Measurements from ENCODE around the gene SLC25A33. TPM values are rescaled to one million over a fixed set of nuclear protein-coding genes. Genes with fewer than 3 reads are reported as not detected.
"Not testable (repeated sequence)": the region's sequence is repeated elsewhere in the genome, so short reads cannot be mapped to it uniquely, and the experiment has no call there.

The SLC25A33 gene
- polyA plus RNA-seq, 1 experiment: 4.1 TPM

- POLR2A ChIA-PET: no interaction called here
- no peak overlapping the region for H3K4me3 ChIP-seq (ENCODE audit: low read depth, low read length)
- CTCF ChIA-PET: interaction anchor here (0.7 kb wide), 1 partner anchor 60 kb away, joined by 8 read pairs; no protein-coding TSS in a partner anchor
- no peak for TF ChIP-seq CTCF (IDR thresholded peaks at IDR 0.05; ENCODE audit: low read depth, low read length)
- no peak overlapping the region for H3K27ac ChIP-seq (ENCODE audit: low read depth, low read length)
- DNase-seq (ENCODE audit: low read depth, low spot score): no peak
- no peaks in the 10 kb centered on the region for H3K27me3 ChIP-seq (ENCODE audit: control insufficient read depth, insufficient read depth, low read length)
- H3K9me3 ChIP-seq (ENCODE audit: control insufficient read depth, insufficient read depth, low read length): no peaks in the 10 kb centered on the region
Observed at GRCh38 chr1:9558946-9559545, 19.8 kb downstream of the SLC25A33 start.

GRCh38 chr1:9559673-9560072, 20.4 kb downstream of the SLC25A33 start:
- Histone ChIP-seq H3K27me3 (ENCODE audit: control insufficient read depth, insufficient read depth, low read length) (no peaks in the 10 kb centered on the region), H3K4me3 (ENCODE audit: low read depth, low read length) (no peak overlapping the region), H3K9me3 (ENCODE audit: control insufficient read depth, insufficient read depth, low read length) (no peaks in the 10 kb centered on the region), H3K27ac (ENCODE audit: low read depth, low read length) (no peak overlapping the region)
- no peak for DNase-seq (ENCODE audit: low read depth, low spot score)
- POLR2A ChIA-PET: no interaction called here
- CTCF ChIA-PET: no interaction called here
- no peak for TF ChIP-seq CTCF (IDR thresholded peaks at IDR 0.05; ENCODE audit: low read depth, low read length)

- DNase-seq (ENCODE audit: low read depth, low spot score); POLR2A ChIA-PET; H3K4me3 ChIP-seq (ENCODE audit: low read depth, low read length); H3K9me3 ChIP-seq (ENCODE audit: control insufficient read depth, insufficient read depth, low read length); CTCF ChIA-PET; H3K27ac ChIP-seq (ENCODE audit: low read depth, low read length); H3K27me3 ChIP-seq (ENCODE audit: control insufficient read depth, insufficient read depth, low read length): not testable (repeated sequence)
Observed at GRCh38 chr1:9560090-9560489, 20.8 kb downstream of the SLC25A33 start.

GRCh38 chr1:9561429-9561828, 22.2 kb downstream of the SLC25A33 start:
- Histone ChIP-seq H3K27me3 (ENCODE audit: control insufficient read depth, insufficient read depth, low read length) (no peaks in the 10 kb centered on the region), H3K4me3 (ENCODE audit: low read depth, low read length) (no peak overlapping the region), H3K9me3 (ENCODE audit: control insufficient read depth, insufficient read depth, low read length) (no peaks in the 10 kb centered on the region), H3K27ac (ENCODE audit: low read depth, low read length) (no peak overlapping the region)
- ChIA-PET CTCF (interaction anchor here (0.8 to 0.9 kb wide), 2 partner anchors 12 to 294 kb away, joined by 3 to 4 read pairs; no protein-coding TSS in a partner anchor), POLR2A (interaction anchor here (1.1 kb wide), 1 partner anchor 22 kb away, joined by 8 read pairs; the partner anchor contains the start of gene SLC25A33)
- no peak for TF ChIP-seq CTCF (IDR thresholded peaks at IDR 0.05; ENCODE audit: low read depth, low read length)
- peak; percentile 64 for DNase-seq (ENCODE audit: low read depth, low spot score)

- no peak for DNase-seq (ENCODE audit: low read depth, low spot score)
- no peaks in the 10 kb centered on the region for H3K9me3 ChIP-seq (ENCODE audit: control insufficient read depth, insufficient read depth, low read length)
- no peaks in the 10 kb centered on the region for H3K27me3 ChIP-seq (ENCODE audit: control insufficient read depth, insufficient read depth, low read length)
- no peak for TF ChIP-seq CTCF (IDR thresholded peaks at IDR 0.05; ENCODE audit: low read depth, low read length)
- ChIA-PET CTCF (interaction anchor here (2.1 kb wide), 1 partner anchor 73 kb away, joined by 8 read pairs; no protein-coding TSS in a partner anchor), POLR2A (no interaction called here)
- no peak overlapping the region for H3K4me3 ChIP-seq (ENCODE audit: low read depth, low read length)
- H3K27ac ChIP-seq (ENCODE audit: low read depth, low read length): no peak overlapping the region
Observed at GRCh38 chr1:9569267-9569666, 30.0 kb downstream of the SLC25A33 start.

GRCh38 chr1:9570886-9571529, 31.7 kb downstream of the SLC25A33 start:
- POLR2A ChIA-PET; H3K27ac ChIP-seq (ENCODE audit: low read depth, low read length); DNase-seq (ENCODE audit: low read depth, low spot score); H3K27me3 ChIP-seq (ENCODE audit: control insufficient read depth, insufficient read depth, low read length); H3K4me3 ChIP-seq (ENCODE audit: low read depth, low read length); H3K9me3 ChIP-seq (ENCODE audit: control insufficient read depth, insufficient read depth, low read length): not testable (repeated sequence)
- CTCF ChIA-PET: interaction anchor here (2.1 to 3.9 kb wide), 2 partner anchors 75 kb away, joined by 8 to 55 read pairs; no protein-coding TSS in a partner anchor
